Stimulated activated CD4-positive, alpha-beta T cell treated with anti-CD3 and anti-CD28 coated beads, Interleukin-1b, Interleukin-23, amount 100 ng/mL, for 24 hours (primary cell): ENCODE measurements around the gene NINJ2.
A peak's percentile ranks its signal among the peaks of the same experiment; 100 is the strongest.

ENCODE experiments used
- DNase-seq, 4 experiments: peaks; one replicate each; pipeline ENCODE4 v3.0.0-alpha.2; 2020; ENCODE audit warnings: low read depth in 4 of 4, low spot score in 1 of 4

Gene NINJ2

DNA sequence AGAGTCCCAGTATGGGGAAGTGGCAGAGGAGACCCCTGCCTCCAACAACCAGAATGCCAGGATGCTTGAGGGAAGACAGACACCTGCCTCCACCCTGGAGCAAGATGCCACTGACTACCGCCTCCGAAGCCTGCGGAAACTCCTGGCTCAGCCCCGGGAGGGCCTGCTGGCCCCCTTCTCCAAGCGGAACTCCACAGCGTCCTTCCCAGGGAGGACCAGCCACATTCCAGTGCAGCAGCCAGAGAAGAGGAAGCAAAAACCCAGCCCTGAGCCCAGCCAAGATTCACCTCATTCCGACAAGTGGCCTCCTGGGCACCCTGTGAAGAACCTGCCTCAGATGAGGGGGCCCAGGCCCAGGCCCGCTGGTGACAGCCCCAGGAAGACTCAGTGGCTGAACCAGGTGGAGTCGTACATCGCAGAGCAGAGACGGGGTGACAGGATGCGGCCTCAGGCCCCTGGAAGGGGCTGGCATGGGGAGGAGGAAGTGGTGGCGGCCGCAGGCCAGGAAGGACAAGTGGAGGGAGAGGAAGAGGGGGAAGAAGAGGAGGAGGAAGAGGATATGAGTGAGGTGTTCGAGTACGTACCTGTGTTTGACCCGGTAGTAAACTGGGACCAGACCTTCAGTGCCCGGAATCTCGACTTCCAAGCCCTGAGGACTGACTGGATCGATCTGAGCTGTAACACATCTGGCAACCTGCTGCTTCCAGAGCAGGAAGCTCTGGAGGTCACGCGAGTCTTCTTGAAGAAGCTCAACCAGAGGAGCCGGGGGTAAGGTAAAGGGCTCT, 109.8 kb downstream of the NINJ2 start:
- DNase-seq: no peak

DNA sequence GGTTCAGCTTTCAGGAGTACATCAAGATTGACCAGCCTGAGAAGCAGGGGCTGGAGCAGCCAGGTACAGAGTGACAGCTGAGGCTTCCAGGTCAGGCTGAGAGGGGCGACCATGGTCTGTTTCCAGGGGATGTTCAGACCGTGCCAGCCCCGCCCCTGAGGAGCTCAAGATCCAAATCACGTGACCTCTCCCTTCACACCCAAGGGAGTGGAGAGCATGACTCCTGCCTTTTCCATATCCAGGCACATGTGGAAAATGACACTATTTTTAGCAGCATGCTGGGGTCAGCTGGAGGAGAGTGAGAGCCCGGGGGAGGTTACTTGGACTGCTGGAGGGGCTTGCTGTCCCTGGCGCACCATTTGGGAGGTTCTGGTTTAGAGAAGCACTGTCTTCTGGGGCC, 110.8 kb downstream of the NINJ2 start:
- DNase-seq: no peak

DNA sequence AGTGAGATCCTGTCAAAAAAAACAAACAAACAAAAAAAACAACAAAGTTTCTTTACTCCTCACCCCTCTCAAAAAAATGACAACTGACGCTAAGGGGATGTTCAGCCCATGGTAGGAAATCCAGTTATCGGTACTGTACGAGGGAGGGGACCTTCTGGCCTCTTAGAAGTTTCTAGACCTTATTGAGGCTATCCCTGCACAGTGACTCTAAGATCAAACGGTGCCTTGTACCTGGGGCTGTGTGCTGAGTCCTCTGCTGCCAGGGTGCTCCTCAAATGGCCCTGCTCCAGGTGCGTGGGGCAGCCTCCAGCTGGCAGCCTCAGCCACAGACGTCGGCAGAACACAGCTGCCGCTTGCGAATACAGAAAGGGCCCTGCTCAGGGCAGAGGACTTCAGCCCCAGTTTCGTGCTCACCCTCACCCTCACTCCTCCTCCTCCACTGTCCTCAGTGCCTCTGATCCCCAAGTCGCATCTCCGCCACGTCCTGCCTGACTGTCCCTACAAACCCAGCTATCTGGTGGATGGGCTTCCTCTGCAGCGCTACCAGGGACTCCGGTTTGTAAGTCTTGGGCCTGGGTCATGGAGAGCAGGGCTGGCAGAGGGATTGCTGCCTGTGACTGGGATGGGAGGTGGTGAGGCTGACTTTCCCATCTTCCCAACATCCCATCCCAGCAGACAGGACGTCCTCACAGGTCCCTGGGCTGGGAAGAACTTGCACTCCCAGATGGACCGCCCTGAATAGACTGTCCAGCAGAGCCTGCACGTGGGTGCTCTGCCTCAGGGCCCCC, 112.6 kb downstream of the NINJ2 start:
- no peak for DNase-seq

DNA sequence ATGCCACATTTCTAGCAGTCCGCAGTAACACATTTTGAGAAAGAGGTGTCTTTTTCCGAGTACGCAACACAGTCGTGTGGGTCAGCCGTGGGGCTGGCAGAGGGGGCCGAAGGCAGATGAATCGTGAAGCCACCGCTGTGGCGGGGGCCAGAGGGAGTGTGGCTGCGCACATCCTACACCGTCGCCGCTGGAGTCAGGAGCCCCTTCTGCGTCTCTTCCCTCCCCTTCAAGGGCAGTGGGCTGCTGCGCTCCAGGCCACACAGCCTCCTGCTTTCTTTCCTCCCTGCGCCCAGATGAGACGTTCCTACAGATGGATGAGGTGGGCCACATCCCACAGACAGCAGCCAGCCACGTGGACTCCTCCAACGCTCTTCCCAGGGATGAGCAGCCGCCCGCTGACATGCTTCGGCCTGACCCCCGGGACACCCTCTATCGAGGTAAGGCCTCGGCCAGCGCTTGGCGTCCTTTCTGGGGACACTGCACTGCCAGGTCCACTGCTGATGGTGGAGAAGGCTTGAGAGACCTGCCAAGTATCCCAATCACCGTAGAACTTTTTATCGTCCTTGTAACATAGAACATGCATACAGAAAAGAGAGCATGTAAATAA, 113.7 kb downstream of the NINJ2 start:
- no peak for DNase-seq

DNA sequence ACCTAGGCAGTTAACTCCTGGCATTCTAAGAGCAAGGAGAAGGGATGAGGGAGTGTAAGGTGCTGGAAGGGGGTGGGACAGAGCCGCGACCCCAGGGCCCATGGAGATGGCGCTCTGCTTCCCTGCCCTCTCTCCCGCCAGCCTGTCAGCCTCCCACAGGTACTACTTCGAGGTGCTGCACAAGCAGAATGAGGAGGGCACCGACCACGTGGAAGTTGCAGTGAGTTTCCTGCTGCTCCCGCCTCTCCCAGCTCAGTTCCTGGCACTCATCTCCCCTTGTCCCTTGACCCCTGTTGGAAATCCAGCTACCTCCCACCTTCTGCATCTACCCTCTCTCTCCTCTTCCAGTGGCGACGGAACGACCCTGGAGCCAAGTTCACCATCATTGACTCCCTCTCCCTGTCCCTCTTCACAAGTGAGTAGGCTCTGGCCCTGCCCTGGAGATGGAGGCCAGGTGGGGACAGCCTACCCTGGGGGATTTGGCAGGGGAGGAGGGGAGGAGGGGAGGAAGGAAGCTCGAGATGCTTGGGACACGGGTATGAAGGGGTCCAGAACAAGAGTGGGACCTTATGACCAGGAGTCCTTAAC, 115.3 kb downstream of the NINJ2 start:
- no peak for DNase-seq

DNA sequence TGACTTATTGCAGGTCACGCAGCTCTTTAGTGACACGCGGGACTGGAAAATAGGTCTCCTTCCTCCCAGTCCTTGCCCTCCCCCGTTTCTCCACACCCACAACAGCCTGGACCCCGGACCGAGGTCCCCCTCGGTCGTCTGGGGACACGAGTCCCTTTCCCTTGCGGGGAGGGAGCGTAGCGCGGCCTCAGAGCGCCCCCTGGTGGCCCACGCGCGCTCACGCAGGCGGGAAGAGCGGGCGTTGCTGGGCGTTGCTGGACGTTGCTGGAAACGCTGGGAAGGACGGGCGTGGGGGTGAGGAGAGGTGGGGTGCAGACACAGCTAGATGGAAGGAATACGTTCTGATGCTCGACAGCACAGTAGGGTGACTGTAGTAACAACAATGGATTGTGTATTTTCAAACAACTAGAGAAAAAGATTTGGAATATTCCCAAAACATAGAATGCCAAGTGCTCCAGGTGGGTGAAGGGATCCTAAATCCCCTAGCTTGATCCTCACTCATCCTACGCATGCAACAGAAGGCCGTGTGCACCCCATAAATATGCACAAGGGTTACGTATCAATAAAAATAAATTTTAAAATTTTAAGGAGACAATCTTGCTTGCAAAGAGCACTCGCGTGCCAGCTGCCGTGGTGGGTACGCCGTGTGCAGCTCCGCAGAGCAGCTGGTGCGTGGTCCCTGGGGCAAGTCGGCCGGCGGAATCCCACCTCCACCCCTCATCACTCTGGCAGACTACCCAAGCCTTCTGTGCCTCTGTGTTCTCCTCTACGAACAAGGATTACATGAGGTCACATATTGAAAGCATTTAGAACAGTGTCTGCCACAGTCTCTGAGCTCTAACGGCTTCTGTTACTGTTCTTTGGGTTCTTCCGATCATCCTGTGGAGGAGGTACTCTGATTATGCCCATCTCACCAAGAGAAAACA, 116.1 kb downstream of the NINJ2 start:
- DNase-seq: peak; percentile 45 to 64 (median 54)

DNA sequence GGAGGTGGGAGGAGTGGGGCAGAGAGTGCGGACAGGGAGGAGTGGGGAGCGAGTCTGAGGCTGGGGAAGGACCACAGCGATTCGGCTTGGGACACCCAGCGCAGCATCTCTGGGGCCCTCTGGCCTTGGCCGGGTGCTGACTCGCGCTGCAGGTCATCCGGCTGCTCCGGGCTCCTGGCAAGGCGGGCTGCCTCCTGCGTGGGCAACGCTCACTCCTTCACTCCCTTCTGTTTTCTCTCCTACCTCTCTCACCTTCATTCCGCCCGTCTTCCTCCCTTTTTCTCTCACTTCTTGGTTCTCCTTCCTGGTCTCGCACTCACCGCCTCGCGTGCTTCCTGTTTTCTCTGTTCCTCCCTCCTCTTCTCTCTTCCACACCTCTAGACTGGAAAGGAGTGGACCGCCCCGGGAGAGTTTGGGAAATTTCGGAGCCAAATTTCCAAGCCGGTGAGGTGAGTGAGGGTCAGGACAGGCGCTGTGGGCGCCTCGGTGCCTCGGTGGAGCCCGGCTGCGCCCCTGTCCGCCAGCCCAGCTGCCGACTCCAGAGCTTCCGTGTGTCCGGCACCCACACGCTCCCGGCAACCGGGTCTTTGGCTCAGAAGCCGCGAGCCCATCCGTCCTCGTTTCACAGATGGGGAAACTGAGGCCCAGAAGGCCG, 116.9 kb downstream of the NINJ2 start:
- DNase-seq: no peak

DNA sequence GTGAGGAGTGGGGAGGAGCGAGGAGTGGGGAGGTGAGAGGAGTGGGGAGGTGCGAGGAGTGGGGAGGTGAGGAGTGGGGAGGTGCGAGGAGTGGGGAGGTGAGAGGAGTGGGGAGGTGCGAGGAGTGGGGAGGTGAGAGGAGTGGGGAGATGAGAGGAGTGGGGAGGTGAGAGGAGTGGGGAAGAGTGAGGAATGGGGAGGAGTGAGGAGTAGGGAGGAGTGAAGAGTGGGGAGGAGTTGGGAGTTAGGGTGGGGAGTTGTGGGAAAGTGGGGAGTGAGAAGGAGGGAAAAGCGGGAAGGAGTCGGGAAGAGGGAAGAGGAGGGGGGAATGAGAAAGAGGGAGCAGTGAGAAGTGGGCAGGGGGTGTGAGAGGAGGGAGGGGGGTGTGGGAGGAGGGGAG, 117.4 kb downstream of the NINJ2 start:
- no peak for DNase-seq

DNA sequence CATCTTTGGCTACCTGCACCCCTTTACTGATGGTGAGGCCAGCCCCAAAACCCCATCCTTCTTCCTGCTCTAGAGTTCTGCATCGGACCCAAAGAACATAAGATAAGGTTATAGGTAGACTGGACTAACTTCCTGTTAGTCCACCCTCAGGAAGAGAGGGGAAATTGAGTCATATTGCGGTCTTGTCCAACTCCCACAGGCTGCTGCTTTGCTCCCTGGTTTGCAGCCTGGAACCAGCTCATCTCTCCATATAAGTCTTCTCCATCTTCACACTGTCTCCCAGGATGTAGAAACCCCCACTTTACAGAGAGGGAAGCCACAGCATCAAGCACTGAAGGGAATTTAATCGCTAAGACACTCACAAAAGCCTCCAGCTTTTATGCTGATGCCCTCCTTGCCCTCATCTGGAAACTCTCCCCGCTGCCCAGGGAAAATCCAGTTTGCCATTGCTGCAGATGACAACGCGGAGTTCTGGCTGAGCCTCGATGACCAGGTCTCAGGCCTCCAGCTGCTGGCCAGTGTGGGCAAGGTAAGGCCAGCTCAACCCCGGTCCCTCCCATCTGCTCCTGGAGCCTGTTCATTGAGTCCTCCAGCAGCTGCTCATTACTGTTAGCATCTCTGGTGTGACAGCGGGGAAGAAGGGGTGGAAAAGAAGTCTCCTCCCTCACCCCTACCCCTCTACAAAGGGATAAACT, 118.2 kb downstream of the NINJ2 start:
- no peak for DNase-seq

DNA sequence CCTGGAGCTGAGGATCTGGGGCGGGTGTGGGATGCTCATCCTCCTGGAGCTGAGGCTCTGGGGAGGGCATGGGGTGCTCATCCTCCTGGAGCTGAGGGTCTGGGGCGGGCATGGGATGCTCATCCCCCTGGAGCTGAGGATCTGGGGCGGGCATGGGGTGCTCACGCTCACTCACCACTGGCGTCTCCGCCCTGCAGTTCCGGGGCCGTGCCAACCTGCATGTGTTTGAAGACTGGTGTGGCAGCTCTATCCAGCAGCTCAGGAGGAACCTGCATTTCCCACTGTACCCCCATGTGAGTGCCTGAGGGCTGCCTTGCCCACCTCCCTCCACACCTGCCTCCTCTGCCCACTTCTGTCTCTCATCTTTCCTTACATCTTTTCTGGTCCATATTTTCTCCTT, 119.1 kb downstream of the NINJ2 start:
- no peak for DNase-seq

DNA sequence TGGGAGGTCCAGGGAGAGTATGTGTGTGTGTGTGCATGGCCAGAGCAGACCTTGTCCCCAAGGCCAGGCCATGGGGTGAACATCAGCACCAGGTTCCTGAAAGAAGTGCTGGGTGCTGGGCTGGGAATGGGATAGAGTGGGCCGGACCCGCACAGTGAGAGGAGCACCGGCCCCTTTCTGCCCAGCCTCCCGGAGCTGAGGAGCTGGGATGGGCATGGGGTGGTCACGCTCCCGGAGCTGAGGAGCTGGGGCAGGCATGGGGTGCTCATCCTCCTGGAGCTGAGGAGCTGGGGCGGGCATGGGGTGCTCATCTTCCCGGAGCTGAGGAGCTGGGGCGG, 120.2 kb downstream of the NINJ2 start:
- DNase-seq: no peak

DNA sequence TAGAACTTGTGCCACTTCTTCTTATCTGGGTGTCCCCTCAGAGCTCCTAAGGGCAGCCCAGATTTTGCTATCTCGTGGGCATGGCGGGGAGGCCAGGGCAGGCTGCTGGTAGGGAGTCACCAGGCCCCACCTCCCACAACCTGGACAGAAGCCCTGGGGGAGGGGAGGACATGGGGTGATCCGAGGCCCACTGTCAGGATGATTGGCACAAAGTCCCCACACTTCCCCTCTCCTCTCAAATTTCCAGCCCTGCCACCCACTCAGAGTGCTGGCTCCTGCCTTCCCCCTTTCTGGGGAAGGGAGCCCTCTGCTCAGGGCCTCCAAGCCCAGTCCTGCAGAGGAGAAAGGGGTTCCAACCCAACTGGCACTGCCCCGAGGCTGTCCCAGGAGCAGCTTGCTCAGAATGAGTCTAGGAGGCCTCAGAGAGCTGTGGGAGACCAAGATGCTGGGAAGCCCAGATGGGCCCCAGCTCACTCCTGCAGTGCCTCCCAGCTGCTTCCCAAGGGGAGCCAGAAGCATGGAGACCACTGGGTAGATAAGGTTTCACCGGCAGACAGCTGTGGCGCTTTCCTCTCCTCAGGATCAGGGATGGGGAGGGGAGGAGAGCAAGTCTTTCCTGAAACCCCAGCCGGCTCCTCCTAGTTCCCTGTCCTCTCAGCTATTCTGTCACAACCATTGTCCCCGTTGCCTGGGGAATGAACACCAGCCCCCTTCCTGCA, 120.7 kb downstream of the NINJ2 start:
- no peak for DNase-seq

DNA sequence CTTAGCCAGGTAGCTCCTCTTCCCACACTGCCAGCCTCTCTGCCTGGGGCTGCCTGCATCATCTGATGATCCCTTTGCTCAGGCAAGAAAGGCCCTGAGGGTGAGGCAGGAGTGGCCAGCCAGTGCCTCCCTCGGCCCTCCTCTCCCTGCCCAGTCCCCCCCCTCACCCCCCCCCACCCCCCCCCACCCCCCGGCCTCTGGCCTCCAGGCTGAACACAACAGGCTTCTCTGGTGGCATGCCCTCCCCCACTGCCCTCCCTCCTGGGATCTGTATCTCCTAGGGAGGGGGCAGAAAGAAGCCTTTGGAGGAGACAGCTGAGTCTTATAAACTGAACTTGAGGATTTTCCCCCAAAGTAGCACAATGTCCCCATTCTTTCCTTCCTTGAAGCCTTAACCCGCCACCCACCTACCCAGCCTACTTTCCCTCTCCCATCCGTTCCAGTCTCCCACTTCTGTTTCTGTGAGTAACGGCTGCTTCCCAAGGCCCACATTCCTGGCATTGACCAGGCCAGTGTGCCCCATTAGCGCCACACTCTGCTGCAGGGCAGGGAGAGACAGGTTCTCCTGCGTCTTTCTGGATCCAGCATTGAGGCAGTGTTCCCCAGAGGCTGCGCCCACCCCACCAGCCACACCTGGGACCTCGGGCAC, 121.4 kb downstream of the NINJ2 start:
- DNase-seq: no peak

DNA sequence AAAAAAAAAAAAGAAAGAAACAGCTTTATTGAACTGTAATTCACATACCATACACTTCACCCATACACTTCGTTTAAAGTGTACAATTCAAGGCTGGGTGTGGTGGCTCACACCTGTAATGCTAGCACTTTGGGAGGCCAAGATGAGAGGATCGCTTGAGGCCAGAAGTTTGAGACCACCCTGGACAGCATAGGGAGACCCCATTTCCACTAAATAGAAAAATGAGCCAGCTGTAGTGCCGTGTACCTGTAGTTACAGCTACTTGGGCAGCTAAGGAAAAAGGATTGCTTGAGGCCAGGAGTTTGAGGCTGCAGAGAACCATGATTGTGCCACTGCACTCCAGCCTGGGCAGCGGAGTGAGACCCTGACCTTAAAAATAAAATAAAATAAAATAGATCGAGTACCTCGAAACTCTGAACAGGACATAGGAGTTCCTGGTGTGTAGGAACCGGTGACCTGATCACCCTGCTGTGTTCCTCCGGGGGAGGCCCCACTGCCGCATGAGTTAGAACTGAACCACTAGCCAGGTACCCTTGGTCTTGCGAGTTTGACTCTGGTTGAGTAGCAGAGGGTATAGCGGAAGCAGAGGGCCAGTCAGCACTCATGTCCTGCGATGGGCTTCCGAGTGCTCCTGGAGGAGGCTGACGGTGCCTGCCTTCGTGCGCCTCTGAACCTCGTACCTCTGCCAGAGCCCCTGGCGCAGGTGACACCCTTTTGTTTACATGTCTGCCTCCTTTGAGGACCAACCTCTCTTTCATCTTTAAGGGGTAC, 123.5 kb downstream of the NINJ2 start:
- no peak for DNase-seq

DNA sequence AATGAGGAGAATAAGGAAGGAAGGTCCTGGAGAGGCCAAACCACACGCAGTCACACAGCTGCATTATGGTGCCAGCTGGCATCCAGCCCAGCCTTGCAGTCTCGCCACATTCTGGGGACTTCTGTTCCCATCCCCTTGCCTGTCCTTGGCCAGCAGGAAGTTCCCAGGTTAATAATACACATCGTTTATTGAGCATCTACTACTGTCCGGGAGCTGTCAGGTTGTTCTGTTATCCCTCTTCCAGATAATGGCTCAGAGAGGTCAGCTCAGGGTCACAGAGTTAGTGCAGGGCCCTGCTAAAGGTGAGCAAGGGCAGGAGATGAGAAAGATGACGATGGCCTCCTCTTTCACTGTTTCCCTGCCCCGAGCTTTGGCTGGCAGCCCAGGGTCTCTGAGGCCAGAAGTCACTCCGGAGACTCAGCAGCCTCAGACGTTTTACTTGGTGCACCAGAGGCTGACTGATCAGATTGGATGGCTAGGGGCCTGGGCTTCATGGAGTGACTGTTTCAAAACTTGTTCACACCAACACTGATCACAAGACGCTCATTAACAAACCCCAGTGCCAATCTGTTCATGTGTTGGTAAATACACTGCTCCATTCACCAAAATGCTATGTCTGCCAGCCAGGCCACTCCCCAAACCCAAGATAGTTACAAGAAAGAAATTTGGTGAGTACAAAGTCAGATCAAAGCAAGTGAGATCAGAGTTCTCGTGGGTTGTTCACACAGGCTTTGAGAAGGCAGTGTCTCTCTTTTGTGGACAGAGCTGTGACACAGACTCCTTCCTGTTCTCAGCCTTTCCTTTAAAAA, 124.3 kb downstream of the NINJ2 start:
- no peak for DNase-seq

DNA sequence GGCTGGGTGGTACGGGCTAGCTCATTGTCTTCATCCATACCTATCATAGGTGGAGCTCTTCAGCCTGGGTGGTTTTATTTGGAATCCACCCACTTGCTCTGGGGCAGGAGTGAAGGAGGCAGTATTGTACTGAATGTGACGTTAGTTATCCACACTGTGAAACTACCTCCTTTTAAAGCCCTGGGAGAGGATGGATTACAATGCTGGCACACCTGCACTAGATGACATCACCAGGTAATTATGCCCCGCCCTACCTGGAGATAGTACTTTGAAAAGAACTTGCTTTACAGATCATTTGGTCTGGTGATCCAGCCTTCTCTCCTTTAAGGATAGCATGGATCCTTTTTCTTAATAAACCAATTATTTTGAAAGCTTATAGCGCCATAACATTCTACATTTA, 125.5 kb downstream of the NINJ2 start:
- DNase-seq: no peak

DNA sequence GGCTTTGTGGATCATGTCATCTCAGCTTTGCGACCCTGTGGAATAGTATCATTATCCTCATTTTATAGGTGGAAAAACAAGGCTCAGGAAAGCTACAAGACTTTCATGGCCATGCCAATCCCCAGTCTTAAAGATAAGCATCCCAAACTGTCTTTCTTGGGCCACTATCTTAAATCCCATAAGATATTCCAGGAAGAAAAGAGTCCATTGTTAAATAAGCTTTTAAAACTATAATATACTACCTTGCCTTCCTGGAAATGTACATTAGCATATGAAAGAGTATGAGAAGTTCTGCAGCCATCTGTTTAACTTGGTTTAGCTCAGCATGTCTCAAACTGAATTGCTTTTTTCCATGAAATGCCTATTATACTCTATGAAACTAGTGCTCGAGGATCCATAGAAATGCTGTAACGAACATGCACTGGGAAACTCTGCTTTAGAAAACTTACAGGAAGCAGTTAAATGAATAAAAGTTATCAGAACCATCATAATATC, 126.4 kb downstream of the NINJ2 start:
- no peak for DNase-seq
